GM23338 (cell line): ENCODE measurements around the gene STPG1. TPM values are rescaled to one million over a fixed set of nuclear protein-coding genes. Genes with fewer than 3 reads are reported as not detected.

Source experiments
- ATAC-seq: fragments of 200-7000 bp; cut with Tn5 transposase; 3 replicates; pipeline ENCODE4 v1.9.1; 2020
- DNase-seq: peaks from one replicate; pipeline ENCODE4 v3.0.0-alpha.2; 2015; ENCODE audit warnings: low spot score
- H2AFZ ChIP-seq: fragments of 200-600 bp; sonication (generic); 2 replicates; pipeline ENCODE4 v1.8.0; 2016; ENCODE audit warnings: antibody characterized with exemption, mild to moderate bottlenecking, moderate library complexity
- H3F3A ChIP-seq: fragments of 200-600 bp; sonication (generic); replicated peaks from 2 replicates; pipeline ENCODE4 v1.8.0; 2017; ENCODE audit warnings: antibody characterized with exemption, mixed run types, low read depth
- H3K27ac ChIP-seq: fragments of 200-600 bp; sonication (generic); 2 replicates; pipeline ENCODE4 v1.6.1; 2016; ENCODE audit warnings: low read depth
- H3K27me3 ChIP-seq: fragments of 200-600 bp; sonication (generic); 2 replicates; pipeline ENCODE4 v1.8.0; 2016; ENCODE audit warnings: mild to moderate bottlenecking, mixed run types, moderate library complexity; ENCODE audit not compliant: insufficient read depth
- H3K36me3 ChIP-seq: fragments of 200-600 bp; sonication (generic); 2 replicates; pipeline ENCODE4 v1.8.0; 2016; ENCODE audit warnings: mild to moderate bottlenecking; ENCODE audit not compliant: insufficient read depth
- H3K4me1 ChIP-seq: fragments of 200-600 bp; sonication (generic); 2 replicates; pipeline ENCODE4 v1.8.0; 2016; ENCODE audit warnings: mild to moderate bottlenecking, moderate library complexity; ENCODE audit not compliant: insufficient read depth
- H3K4me2 ChIP-seq: fragments of 200-600 bp; sonication (generic); 2 replicates; pipeline ENCODE4 v1.7.1; 2017; ENCODE audit warnings: mixed run types
- H3K4me3 ChIP-seq: fragments of 200-600 bp; sonication (generic); 2 replicates; pipeline ENCODE4 v1.6.1; 2016; ENCODE audit warnings: mixed run types
- H3K79me2 ChIP-seq: fragments of 200-600 bp; sonication (generic); replicated peaks from 2 replicates; pipeline ENCODE4 v1.8.0; 2017; ENCODE audit warnings: mild to moderate bottlenecking; ENCODE audit not compliant: insufficient read depth
- H3K9me2 ChIP-seq: fragments of 200-600 bp; sonication (generic); 2 replicates; pipeline ENCODE4 v1.8.0; 2017; ENCODE audit not compliant: insufficient read depth
- H4K20me1 ChIP-seq: fragments of 200-600 bp; sonication (generic); replicated peaks from 2 replicates; pipeline ENCODE4 v1.8.0; 2017; ENCODE audit warnings: mild to moderate bottlenecking; ENCODE audit not compliant: insufficient read depth
- H3K27ac Mint-ChIP-seq: 2 replicates; pipeline ENCODE4 v1.8.0; 2020; ENCODE audit warnings: inconsistent platforms, mild to moderate bottlenecking, moderate library complexity, mixed read lengths
- H3K27me3 Mint-ChIP-seq: 3 replicates; pipeline ENCODE4 v1.8.0; 2022; ENCODE audit warnings: low read depth, mild to moderate bottlenecking, moderate library complexity, mixed read lengths, inconsistent platforms; ENCODE audit not compliant: insufficient read depth, poor library complexity
- H3K36me3 Mint-ChIP-seq: 3 replicates; pipeline ENCODE4 v1.8.0; 2021; ENCODE audit warnings: low read depth, mild to moderate bottlenecking, inconsistent platforms, moderate library complexity, mixed read lengths
- H3K4me1 Mint-ChIP-seq: 3 replicates; pipeline ENCODE4 v1.8.0; 2020; ENCODE audit warnings: mild to moderate bottlenecking, inconsistent platforms, mixed read lengths
- H3K4me3 Mint-ChIP-seq: 3 replicates; pipeline ENCODE4 v1.8.0; 2021; ENCODE audit warnings: moderate library complexity, mild to moderate bottlenecking, inconsistent platforms, mixed read lengths
- H3K9me3 Mint-ChIP-seq: 3 replicates; pipeline ENCODE4 v1.8.0; 2020; ENCODE audit warnings: moderate library complexity, mild to moderate bottlenecking, inconsistent platforms, mixed read lengths
- CREB1 ChIP-seq: fragments of 250-450 bp; sonication (Bioruptor Pico); IDR thresholded peaks from 2 replicates; pipeline ENCODE4 v1.5.0; 2020; ENCODE audit warnings: low read depth, mild to moderate bottlenecking, moderate library complexity
- CTCF ChIP-seq, 2 experiments: fragments of 200-600 bp in 1 of 2; sonication (generic) in 1 of 2; conservative IDR thresholded peaks; 2 replicates each; pipeline versions ENCODE4 v1.5.1 to v1.6.1; 2016 to 2017; ENCODE audit warnings: antibody characterized with exemption in 2 of 2, low read depth in 2 of 2, mild to moderate bottlenecking in 2 of 2, moderate library complexity in 1 of 2
- ETS1 ChIP-seq: IDR thresholded peaks from 2 replicates; pipeline ENCODE4 v1.6.1; 2016; ENCODE audit warnings: antibody characterized with exemption
- EZH2 ChIP-seq: fragments of 200-600 bp; sonication (generic); IDR thresholded peaks from one replicate; pipeline ENCODE4 v1.8.0; 2017; ENCODE audit warnings: antibody characterized with exemption, mild to moderate bottlenecking, low read depth; ENCODE audit not compliant: unreplicated experiment
- EZH2phosphoT487 ChIP-seq: fragments of 200-600 bp; sonication (generic); IDR thresholded peaks from one replicate; pipeline ENCODE4 v1.8.1; 2018; ENCODE audit warnings: antibody characterized with exemption; ENCODE audit not compliant: unreplicated experiment
- JUNB ChIP-seq: IDR thresholded peaks from one replicate; pipeline ENCODE4 v1.6.1; 2016; ENCODE audit warnings: antibody characterized with exemption; ENCODE audit not compliant: unreplicated experiment
- NANOG ChIP-seq: IDR thresholded peaks from 2 replicates; pipeline ENCODE4 v1.6.1; 2016; ENCODE audit warnings: antibody characterized with exemption, borderline replicate concordance
- POLR2AphosphoS5 ChIP-seq: IDR thresholded peaks from 2 replicates; pipeline ENCODE4 v1.6.1; 2016; ENCODE audit warnings: antibody characterized with exemption, low read depth
- REST ChIP-seq: IDR thresholded peaks from one replicate; pipeline ENCODE4 v1.6.1; 2018; ENCODE audit warnings: antibody characterized with exemption; ENCODE audit not compliant: unreplicated experiment
- STAT1 ChIP-seq: IDR thresholded peaks from one replicate; pipeline ENCODE4 v1.6.1; 2016; ENCODE audit warnings: antibody characterized with exemption; ENCODE audit not compliant: unreplicated experiment
- ZNF114 ChIP-seq: fragments of 250-450 bp; sonication (Bioruptor Pico); IDR thresholded peaks from 2 replicates; pipeline ENCODE4 v1.5.0; 2020; ENCODE audit warnings: mild to moderate bottlenecking, moderate library complexity
- ZNF331 ChIP-seq: fragments of 250-450 bp; sonication (Bioruptor Pico); IDR thresholded peaks from 2 replicates; pipeline ENCODE4 v1.5.0; 2020; ENCODE audit warnings: low read depth, mild to moderate bottlenecking, moderate library complexity
- ZNF462 ChIP-seq: fragments of 250-450 bp; sonication (Bioruptor Pico); IDR thresholded peaks from 2 replicates; pipeline ENCODE4 v1.5.0; 2020; ENCODE audit warnings: mild to moderate bottlenecking, moderate library complexity
- polyA plus RNA-seq: library from polyadenylated mRNA; unstranded; fragments of >200 nt; fragmentation: Nextera tagmentation; extraction: Ambion mirVana; gene quantifications from 2 replicates; pipeline ENCODE4 v1.2.1, GENCODE V29; 2016
- total RNA-seq: library from RNA; depleted of rRNA; stranded (reverse); fragments of >200 nt; shearing (Covaris generic); gene quantifications from 2 replicates; pipeline ENCODE4 v1.2.3, GENCODE V29; 2014

The STPG1 gene
- total and polyA plus RNA-seq, 2 experiments from 2014 or later: 8.2 to 11.4 TPM

GRCh38 chr1:24373044-24373443, 40.5 kb downstream of the STPG1 start:
- H3K27ac Mint-ChIP-seq: no peak overlapping the region; the same call in 1 of the 2 replicates
- no peak for ATAC-seq

More at GRCh38 chr1:24373044-24373443, 40.5 kb downstream of the STPG1 start:
- no peak overlapping the region for H3K4me2 ChIP-seq
- no peaks in the 10 kb centered on the region for H3K79me2 ChIP-seq
- no peaks in the 10 kb centered on the region for H3K36me3 Mint-ChIP-seq
- H3K4me3 Mint-ChIP-seq: no peak overlapping the region
- H2AFZ ChIP-seq: no peak overlapping the region
- no peaks in the 10 kb centered on the region for H4K20me1 ChIP-seq
- no peaks in the 10 kb centered on the region for H3K9me2 ChIP-seq
- peaks cover 19% of the 10 kb centered on the region for H3K4me1 Mint-ChIP-seq
- DNase-seq: no peak
- no peaks in the 10 kb centered on the region for H3K4me1 ChIP-seq
- H3K4me3 ChIP-seq: no peak overlapping the region
- H3K27me3 ChIP-seq: no peaks in the 10 kb centered on the region
- H3K27me3 Mint-ChIP-seq: peaks cover 5% of the 10 kb centered on the region
- H3K9me3 Mint-ChIP-seq: no peaks in the 10 kb centered on the region
- TF ChIP-seq ETS1: no peak
- no peak for TF ChIP-seq EZH2phosphoT487
- no peak for TF ChIP-seq REST
- no peak for TF ChIP-seq CREB1 (CRISPR knock-in tag)
- no peak for TF ChIP-seq JUNB
- TF ChIP-seq POLR2AphosphoS5: no peak
- no peak for TF ChIP-seq ZNF331 (CRISPR knock-in tag)
- no peak for TF ChIP-seq CTCF (conservative IDR thresholded peaks at IDR 0.05; ENCODE audit: low read depth in 2 of 2)
- TF ChIP-seq EZH2: no peak
- TF ChIP-seq NANOG: no peak
- no peak for TF ChIP-seq ZNF462 (CRISPR knock-in tag)
- TF ChIP-seq STAT1: no peak
- no peak for TF ChIP-seq ZNF114 (CRISPR knock-in tag)
- H3K36me3 ChIP-seq: no peaks in the 10 kb centered on the region
- H3F3A ChIP-seq: no peaks in the 10 kb centered on the region
- H3K27ac ChIP-seq: no peak overlapping the region
